NCI-H128 (cell line): Measurements from ENCODE around the gene RAB11A.

ENCODE experiments used
- DNase-seq: peaks from one replicate; lab custom pipeline; 2025; ENCODE audit not compliant: unreplicated experiment; lab: John Stamatoyannopoulos, UW

The RAB11A gene

GRCh38 chr15:65883571-65883970 lies 14.3 kb downstream of the RAB11A start:
- no peak for DNase-seq

- DNase-seq, result no peak
Observed at GRCh38 chr15:65884511-65884910, 15.2 kb downstream of the RAB11A start.

- no peak for DNase-seq
Observed at GRCh38 chr15:65885668-65886218, 16.5 kb downstream of the RAB11A start.

- no peak for DNase-seq
Observed at GRCh38 chr15:65887565-65887964, 18.3 kb downstream of the RAB11A start.

- no peak for DNase-seq
Observed at GRCh38 chr15:65888981-65889380, 19.7 kb downstream of the RAB11A start.

GRCh38 chr15:65893060-65893459 lies 23.8 kb downstream of the RAB11A start:
- DNase-seq, result no peak

- DNase-seq, result no peak
Observed at GRCh38 chr15:65896236-65896635, 26.9 kb downstream of the RAB11A start.

- no peak for DNase-seq
Observed at GRCh38 chr15:65900488-65900887, 31.2 kb downstream of the RAB11A start.

- no peak for DNase-seq
Observed at GRCh38 chr15:65901336-65901735, 32.0 kb downstream of the RAB11A start.

- no peak for DNase-seq
Observed at GRCh38 chr15:65901836-65902235, 32.5 kb downstream of the RAB11A start.

GRCh38 chr15:65902373-65902772 lies 33.1 kb downstream of the RAB11A start:
- no peak for DNase-seq

GRCh38 chr15:65903296-65904073 lies 34.2 kb downstream of the RAB11A start:
- no peak for DNase-seq

- DNase-seq, result no peak
Observed at GRCh38 chr15:65904301-65904700, 35.0 kb downstream of the RAB11A start.

GRCh38 chr15:65906396-65906795 lies 37.1 kb downstream of the RAB11A start:
- DNase-seq, result no peak

- DNase-seq, result no peak
Observed at GRCh38 chr15:65907661-65908060, 38.4 kb downstream of the RAB11A start.

GRCh38 chr15:65908876-65909275 lies 39.6 kb downstream of the RAB11A start:
- DNase-seq, result no peak

- DNase-seq, result no peak
Observed at GRCh38 chr15:65909831-65910230, 40.5 kb downstream of the RAB11A start.

- DNase-seq, result no peak
Observed at GRCh38 chr15:65910341-65910740, 41.0 kb downstream of the RAB11A start.

GRCh38 chr15:65912235-65912634 lies 42.9 kb downstream of the RAB11A start:
- no peak for DNase-seq

GRCh38 chr15:65913631-65914199 lies 44.4 kb downstream of the RAB11A start:
- DNase-seq, result no peak

- DNase-seq, result no peak
Observed at GRCh38 chr15:65914386-65914785, 45.1 kb downstream of the RAB11A start.
